GM21515 (cell line): ENCODE results near the gene PRM2.

Experiments used
- ATAC-seq: cut with Tn5 transposase; IDR thresholded peaks from one replicate; pipeline ENCODE4 v1.9.1; 2021; ENCODE audit not compliant: unreplicated experiment

Gene PRM2

GRCh38 chr16:11250786-11251524 lies 25.3 kb downstream of the PRM2 start:
- no peak for ATAC-seq

- no peak for ATAC-seq
These were observed 26.0 kb downstream of the PRM2 start for GRCh38 chr16:11250091-11250785.

GRCh38 chr16:11249233-11250061 lies 26.8 kb downstream of the PRM2 start:
- no peak for ATAC-seq

GRCh38 chr16:11248133-11248532 lies 28.1 kb downstream of the PRM2 start:
- ATAC-seq, result no peak

- ATAC-seq, result no peak
These were observed 30.3 kb downstream of the PRM2 start for GRCh38 chr16:11245988-11246387.

- no peak for ATAC-seq
These were observed 31.0 kb downstream of the PRM2 start for GRCh38 chr16:11245222-11245737.

- ATAC-seq, result no peak
These were observed 33.6 kb downstream of the PRM2 start for GRCh38 chr16:11242658-11243057.

GRCh38 chr16:11241480-11242204 lies 34.6 kb downstream of the PRM2 start:
- ATAC-seq, result no peak

GRCh38 chr16:11240636-11241473 lies 35.4 kb downstream of the PRM2 start:
- no peak for ATAC-seq

- ATAC-seq, result no peak
These were observed 36.3 kb downstream of the PRM2 start for GRCh38 chr16:11239644-11240632.

- ATAC-seq, result no peak
These were observed 37.7 kb downstream of the PRM2 start for GRCh38 chr16:11238272-11239202.

- ATAC-seq, result no peak
These were observed 39.6 kb downstream of the PRM2 start for GRCh38 chr16:11236461-11237254.

GRCh38 chr16:11235703-11235991 lies 40.6 kb downstream of the PRM2 start:
- ATAC-seq, result no peak

GRCh38 chr16:11234884-11235702 lies 41.2 kb downstream of the PRM2 start:
- ATAC-seq, result no peak

GRCh38 chr16:11233727-11234376 lies 42.4 kb downstream of the PRM2 start:
- no peak for ATAC-seq
